ENCODE results near the gene RBM28.

GRCh38 chr7:128262273-128263028 is 81.3 kb downstream of the RBM28 start:
- TF ChIP-seq, protein P1, sequence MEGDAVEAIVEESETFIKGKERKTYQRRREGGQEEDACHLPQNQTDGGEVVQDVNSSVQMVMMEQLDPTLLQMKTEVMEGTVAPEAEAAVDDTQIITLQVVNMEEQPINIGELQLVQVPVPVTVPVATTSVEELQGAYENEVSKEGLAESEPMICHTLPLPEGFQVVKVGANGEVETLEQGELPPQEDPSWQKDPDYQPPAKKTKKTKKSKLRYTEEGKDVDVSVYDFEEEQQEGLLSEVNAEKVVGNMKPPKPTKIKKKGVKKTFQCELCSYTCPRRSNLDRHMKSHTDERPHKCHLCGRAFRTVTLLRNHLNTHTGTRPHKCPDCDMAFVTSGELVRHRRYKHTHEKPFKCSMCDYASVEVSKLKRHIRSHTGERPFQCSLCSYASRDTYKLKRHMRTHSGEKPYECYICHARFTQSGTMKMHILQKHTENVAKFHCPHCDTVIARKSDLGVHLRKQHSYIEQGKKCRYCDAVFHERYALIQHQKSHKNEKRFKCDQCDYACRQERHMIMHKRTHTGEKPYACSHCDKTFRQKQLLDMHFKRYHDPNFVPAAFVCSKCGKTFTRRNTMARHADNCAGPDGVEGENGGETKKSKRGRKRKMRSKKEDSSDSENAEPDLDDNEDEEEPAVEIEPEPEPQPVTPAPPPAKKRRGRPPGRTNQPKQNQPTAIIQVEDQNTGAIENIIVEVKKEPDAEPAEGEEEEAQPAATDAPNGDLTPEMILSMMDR (IDR thresholded peaks at IDR 0.05; ENCODE audit: low read depth, low read length) = no peak
- no peak for TF ChIP-seq POLR2A (IDR thresholded peaks at IDR 0.05; ENCODE audit: extremely low read depth, insufficient read length)
- TF ChIP-seq, protein P2, sequence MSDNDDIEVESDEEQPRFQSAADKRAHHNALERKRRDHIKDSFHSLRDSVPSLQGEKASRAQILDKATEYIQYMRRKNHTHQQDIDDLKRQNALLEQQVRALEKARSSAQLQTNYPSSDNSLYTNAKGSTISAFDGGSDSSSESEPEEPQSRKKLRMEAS (IDR thresholded peaks at IDR 0.05; ENCODE audit: low read depth, low read length) = no peak

Data from NB4 (cell line).